Tracheal epithelial cell (primary cell): ENCODE measurements around the gene CUL2. TPM values are rescaled to one million over a fixed set of nuclear protein-coding genes. Genes with fewer than 3 reads are reported as not detected.

Experiments used
- total RNA-seq: library from RNA; depleted of rRNA; stranded (reverse); fragments of >200 nt; gene quantifications from 2 replicates; pipeline ENCODE4 v1.2.1, GENCODE V29; 2014

The CUL2 gene
- 21.4 and 25.2 TPM in 2 replicates for total RNA-seq

DNA sequence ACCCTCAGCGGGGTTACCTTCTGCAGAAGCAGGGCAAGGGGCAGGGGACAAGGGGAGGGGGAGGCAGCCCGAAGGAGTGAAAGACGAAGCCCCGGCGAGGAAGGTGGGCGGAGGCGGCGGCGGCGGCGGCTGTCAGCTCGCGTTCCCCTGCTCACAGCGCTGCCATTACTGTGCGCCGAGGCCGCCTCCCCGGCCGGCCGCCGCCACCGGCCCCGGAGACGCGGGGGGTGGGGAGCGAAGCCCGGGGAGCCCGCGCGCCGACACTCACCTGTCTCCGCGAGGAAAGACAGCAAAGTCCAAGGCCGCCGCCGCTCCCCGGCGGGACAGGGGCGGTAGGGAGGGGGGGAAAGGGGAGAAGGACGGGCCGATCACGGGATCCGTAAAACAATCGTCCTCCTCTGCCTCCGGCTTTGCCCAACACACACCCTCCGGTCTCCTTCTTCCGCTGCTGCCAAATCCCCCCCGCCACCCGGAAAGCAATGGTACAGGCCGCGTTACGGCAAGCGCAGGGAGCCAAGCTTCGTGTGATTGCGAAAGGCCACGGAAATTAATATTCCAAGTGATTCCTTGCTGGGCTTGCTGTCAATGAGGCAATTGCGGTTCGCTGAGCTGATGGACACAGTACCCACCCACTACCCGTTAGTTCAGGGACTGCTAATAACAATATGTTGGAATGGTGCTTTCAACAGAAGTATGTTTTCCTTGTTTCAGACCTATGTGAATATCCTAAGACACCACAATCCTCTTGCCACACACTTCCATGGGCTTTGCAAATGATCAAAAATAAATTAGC lies at the start of gene CUL2:
TSS of gene CUL2 (minus strand) at position 180 of the 793 bp plus-strand sequence. CDS start 19,024 bp downstream, outside the sequence.

DNA sequence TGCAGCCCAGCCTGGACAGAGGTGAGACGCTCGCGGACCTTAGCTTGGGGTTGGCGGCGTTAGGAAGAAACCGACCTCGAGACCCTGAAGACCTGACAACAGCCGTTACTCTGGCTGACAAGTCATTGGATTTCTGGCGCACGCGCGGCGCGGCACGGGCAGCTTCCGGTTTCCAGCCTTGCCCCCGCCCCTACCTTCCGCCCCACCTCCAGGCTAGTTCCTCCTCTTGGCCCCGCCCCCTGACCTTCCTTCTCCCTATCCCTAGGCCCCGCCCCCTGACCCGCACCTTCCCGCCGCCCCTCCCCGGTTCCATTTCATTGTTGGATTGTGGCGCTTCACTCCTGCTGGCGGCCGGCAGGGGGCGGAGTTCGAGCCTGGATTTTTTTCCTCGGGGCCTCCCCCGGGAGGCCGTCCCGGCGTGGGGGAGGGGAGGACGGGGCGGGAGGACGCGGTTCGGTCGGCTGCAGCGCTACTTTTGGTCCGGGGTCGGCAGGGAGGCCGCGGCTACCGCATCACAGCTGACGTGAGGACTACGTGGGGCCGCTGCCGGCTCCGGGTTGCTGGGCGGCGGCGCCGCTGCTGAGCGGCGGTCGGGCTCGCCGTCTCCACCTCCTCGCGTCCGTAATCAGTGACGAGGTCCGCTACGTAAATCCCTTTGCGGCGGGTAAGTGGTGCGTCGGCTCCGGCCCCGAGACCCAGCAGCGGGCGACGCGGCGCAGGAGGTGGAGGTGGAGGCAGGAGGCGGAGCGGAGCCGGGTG lies 36.6 kb upstream of the CUL2 start, which contains the start of gene CREM:
TSS of gene CREM (plus strand) at position 317 of the 759 bp plus-strand sequence. CDS start 10,990 bp downstream, outside the sequence.

Other genes starting within 250 kb of the CUL2 start
- gene CREM, start 36.5 kb upstream of the CUL2 start, total RNA-seq, result 14.5 and 19.6 TPM in 2 replicates
- gene CCNY, start 246.2 kb upstream of the CUL2 start, total RNA-seq, result 49.4 and 57.5 TPM in 2 replicates